Mammary epithelial cell (primary cell): ENCODE measurements around the gene GPR37L1.

Source experiments
- EZH2 ChIP-seq: IDR thresholded peaks from 2 replicates; pipeline ENCODE4 v1.6.1; 2012; ENCODE audit warnings: low read length, inconsistent platforms, borderline replicate concordance
- TF ChIP-seq, protein P1 (sequence below), 2 donors: IDR thresholded peaks in 1 of 2; conservative IDR thresholded peaks in 1 of 2; 2 replicates each; pipeline ENCODE4 v1.5.1; 2011 to 2012; ENCODE audit warnings: inconsistent platforms in 2 of 2, low read length in 2 of 2, mild to moderate bottlenecking in 2 of 2, control low read depth in 1 of 2, low read depth in 1 of 2; ENCODE audit not compliant: insufficient read depth in 1 of 2; ENCODE audit errors: extremely low read depth in 1 of 2

GRCh38 chr1:202172015-202172355 is 49.3 kb downstream of the GPR37L1 start:
- TF ChIP-seq, protein P1, sequence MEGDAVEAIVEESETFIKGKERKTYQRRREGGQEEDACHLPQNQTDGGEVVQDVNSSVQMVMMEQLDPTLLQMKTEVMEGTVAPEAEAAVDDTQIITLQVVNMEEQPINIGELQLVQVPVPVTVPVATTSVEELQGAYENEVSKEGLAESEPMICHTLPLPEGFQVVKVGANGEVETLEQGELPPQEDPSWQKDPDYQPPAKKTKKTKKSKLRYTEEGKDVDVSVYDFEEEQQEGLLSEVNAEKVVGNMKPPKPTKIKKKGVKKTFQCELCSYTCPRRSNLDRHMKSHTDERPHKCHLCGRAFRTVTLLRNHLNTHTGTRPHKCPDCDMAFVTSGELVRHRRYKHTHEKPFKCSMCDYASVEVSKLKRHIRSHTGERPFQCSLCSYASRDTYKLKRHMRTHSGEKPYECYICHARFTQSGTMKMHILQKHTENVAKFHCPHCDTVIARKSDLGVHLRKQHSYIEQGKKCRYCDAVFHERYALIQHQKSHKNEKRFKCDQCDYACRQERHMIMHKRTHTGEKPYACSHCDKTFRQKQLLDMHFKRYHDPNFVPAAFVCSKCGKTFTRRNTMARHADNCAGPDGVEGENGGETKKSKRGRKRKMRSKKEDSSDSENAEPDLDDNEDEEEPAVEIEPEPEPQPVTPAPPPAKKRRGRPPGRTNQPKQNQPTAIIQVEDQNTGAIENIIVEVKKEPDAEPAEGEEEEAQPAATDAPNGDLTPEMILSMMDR (conservative IDR thresholded peaks at IDR 0.05 in 1 of 2, IDR thresholded peaks at IDR 0.05 in 1 of 2; ENCODE audit: extremely low read depth in 1 of 2, insufficient read depth in 1 of 2, low read depth in 1 of 2, low read length in 2 of 2) = no peak
- TF ChIP-seq EZH2 = no peak
